Activated CD4-positive, alpha-beta memory T cell treated with anti-CD3 and anti-CD28 coated beads for 36 hours (primary cell): Measurements from ENCODE around the gene ADAMTSL1. TPM values are rescaled to one million over a fixed set of nuclear protein-coding genes. Genes with fewer than 3 reads are reported as not detected.

Experiments used
- CTCF ChIA-PET: fragments of 350-600 bp; sonication (Branson Sonifier 250); formaldehyde crosslinking; loops from one replicate; lab custom pipeline; 2021; ENCODE audit warnings: antibody characterized with exemption, inconsistent platforms; lab: Charles Lee
- POLR2A ChIA-PET: fragments of 350-600 bp; sonication (Branson Sonifier 250); formaldehyde crosslinking; loops from one replicate; lab custom pipeline; 2021; ENCODE audit warnings: antibody characterized with exemption; lab: Charles Lee
- DNase-seq: peaks from one replicate; pipeline ENCODE4 v3.0.0-alpha.2; 2020
- H3K27ac Mint-ChIP-seq: one replicate; pipeline ENCODE4 v1.8.0; 2021; ENCODE audit warnings: mixed read lengths
- H3K27me3 Mint-ChIP-seq: one replicate; pipeline ENCODE4 v1.8.0; 2021; ENCODE audit warnings: mixed read lengths
- H3K36me3 Mint-ChIP-seq: one replicate; pipeline ENCODE4 v1.8.0; 2021; ENCODE audit warnings: mixed read lengths
- H3K4me1 Mint-ChIP-seq: one replicate; pipeline ENCODE4 v1.8.0; 2021; ENCODE audit warnings: low read depth, mixed read lengths
- H3K4me3 Mint-ChIP-seq: one replicate; pipeline ENCODE4 v1.8.0; 2021; ENCODE audit warnings: mild to moderate bottlenecking, mixed read lengths
- H3K9me3 Mint-ChIP-seq: one replicate; pipeline ENCODE4 v1.8.0; 2021; ENCODE audit warnings: mixed read lengths
- intact Hi-C: fragments of 100-400 bp; cut with micrococcal nuclease; formaldehyde crosslinking; loops from one replicate; pipeline ENCODE4 v1.15.1; 2023
- total RNA-seq, 2 experiments: library from RNA; stranded (reverse); gene quantifications; one replicate each; pipeline ENCODE4 v1.2.3, GENCODE V29; 2021

Gene ADAMTSL1, protein sequence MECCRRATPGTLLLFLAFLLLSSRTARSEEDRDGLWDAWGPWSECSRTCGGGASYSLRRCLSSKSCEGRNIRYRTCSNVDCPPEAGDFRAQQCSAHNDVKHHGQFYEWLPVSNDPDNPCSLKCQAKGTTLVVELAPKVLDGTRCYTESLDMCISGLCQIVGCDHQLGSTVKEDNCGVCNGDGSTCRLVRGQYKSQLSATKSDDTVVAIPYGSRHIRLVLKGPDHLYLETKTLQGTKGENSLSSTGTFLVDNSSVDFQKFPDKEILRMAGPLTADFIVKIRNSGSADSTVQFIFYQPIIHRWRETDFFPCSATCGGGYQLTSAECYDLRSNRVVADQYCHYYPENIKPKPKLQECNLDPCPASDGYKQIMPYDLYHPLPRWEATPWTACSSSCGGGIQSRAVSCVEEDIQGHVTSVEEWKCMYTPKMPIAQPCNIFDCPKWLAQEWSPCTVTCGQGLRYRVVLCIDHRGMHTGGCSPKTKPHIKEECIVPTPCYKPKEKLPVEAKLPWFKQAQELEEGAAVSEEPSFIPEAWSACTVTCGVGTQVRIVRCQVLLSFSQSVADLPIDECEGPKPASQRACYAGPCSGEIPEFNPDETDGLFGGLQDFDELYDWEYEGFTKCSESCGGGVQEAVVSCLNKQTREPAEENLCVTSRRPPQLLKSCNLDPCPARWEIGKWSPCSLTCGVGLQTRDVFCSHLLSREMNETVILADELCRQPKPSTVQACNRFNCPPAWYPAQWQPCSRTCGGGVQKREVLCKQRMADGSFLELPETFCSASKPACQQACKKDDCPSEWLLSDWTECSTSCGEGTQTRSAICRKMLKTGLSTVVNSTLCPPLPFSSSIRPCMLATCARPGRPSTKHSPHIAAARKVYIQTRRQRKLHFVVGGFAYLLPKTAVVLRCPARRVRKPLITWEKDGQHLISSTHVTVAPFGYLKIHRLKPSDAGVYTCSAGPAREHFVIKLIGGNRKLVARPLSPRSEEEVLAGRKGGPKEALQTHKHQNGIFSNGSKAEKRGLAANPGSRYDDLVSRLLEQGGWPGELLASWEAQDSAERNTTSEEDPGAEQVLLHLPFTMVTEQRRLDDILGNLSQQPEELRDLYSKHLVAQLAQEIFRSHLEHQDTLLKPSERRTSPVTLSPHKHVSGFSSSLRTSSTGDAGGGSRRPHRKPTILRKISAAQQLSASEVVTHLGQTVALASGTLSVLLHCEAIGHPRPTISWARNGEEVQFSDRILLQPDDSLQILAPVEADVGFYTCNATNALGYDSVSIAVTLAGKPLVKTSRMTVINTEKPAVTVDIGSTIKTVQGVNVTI (N-terminal part only)
- total RNA-seq: not detected

DNA sequence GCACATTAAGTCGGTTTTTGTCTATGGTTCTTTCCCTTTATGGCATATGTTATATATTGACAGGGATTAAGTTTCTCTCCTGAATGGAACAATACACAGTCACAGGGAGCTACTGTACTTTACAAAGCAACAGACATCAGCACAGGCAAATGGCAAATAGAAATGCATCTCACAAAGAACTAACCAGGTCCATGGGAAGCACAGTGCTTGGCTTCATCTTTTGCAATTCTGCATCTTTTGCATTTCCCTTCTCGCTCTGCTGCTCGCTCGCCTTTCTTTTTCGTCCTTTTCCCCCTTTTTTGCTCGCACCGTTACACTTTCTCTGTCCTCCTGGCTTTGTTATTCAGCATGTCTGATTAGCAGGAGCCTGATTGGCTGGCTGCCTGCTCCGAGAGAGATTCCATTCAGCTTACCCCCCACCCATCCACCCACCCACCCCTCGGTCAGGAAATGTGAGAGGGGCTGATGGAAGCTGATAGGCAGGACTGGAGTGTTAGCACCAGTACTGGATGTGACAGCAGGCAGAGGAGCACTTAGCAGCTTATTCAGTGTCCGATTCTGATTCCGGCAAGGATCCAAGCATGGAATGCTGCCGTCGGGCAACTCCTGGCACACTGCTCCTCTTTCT lies at the start of gene ADAMTSL1:
Gene ADAMTSL1, plus strand, starts transcription at position 502 of the 628 bp plus-strand sequence. Its CDS starts 80 bp downstream, at position 582.
- Mint-ChIP-seq H3K27me3 (peaks cover 1% of the 10 kb centered on the region), H3K4me1 (peaks cover 5% of the 10 kb centered on the region), H3K27ac (no peak within 1 kb of the TSS), H3K9me3 (no peaks in the 10 kb centered on the region), H3K36me3 (no peaks in the 10 kb centered on the region), H3K4me3 (no peak within 1 kb of the TSS)
- POLR2A ChIA-PET: no interaction called here
- no peak for DNase-seq
- CTCF ChIA-PET: no interaction called here
- intact Hi-C loops: no loop called here

DNA sequence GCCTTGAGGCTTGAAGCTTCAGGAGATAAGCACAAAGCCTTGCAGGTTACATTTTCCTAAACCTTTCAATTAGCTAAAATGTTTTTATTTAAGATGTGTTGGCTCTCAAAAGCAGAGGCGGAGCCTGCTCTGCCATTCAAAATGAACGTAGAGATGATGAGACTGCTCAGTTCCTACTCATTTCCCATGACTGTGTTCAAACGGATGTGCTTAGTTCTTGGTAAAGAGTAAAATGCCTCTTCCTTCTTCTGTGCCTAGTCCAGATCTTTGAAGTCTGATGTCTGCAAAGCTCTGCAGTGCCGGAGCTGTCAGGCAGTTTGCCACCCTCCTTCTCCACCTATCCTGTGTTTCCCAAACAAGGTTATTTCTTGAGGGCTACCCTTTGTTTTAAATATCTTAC lies 46.3 kb upstream of the ADAMTSL1 start:
- intact Hi-C loops: no loop called here
- no peaks in the 10 kb centered on the region for H3K36me3 Mint-ChIP-seq
- H3K27ac Mint-ChIP-seq: no peak overlapping the region
- no peaks in the 10 kb centered on the region for H3K27me3 Mint-ChIP-seq
- no peaks in the 10 kb centered on the region for H3K9me3 Mint-ChIP-seq
- H3K4me3 Mint-ChIP-seq: no peak overlapping the region
- POLR2A ChIA-PET: no interaction called here
- CTCF ChIA-PET: no interaction called here
- no peaks in the 10 kb centered on the region for H3K4me1 Mint-ChIP-seq
- no peak for DNase-seq

DNA sequence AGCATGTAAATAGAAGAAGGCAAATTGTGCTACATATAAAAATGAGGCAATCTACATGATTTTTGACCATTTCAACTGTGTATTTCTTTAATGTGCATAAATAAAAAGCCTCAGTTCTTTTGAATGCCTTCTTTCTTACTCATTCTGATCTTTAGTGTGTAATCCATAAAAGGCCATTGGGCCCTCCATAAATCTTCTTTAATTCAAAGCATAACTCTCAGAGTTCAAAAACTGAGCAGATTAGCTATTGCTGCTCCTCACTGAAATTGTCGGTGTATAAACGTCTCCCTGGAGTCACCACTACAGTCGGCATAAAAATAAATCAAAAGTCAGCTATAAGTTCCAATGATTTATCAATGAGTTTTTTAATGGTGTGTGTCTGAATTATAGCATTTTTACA lies 45.3 kb upstream of the ADAMTSL1 start:
- Mint-ChIP-seq H3K4me1 (no peaks in the 10 kb centered on the region), H3K36me3 (no peaks in the 10 kb centered on the region), H3K27ac (no peak overlapping the region), H3K27me3 (no peaks in the 10 kb centered on the region), H3K9me3 (no peaks in the 10 kb centered on the region), H3K4me3 (no peak overlapping the region)
- DNase-seq: no peak
- ChIA-PET POLR2A (no interaction called here), CTCF (no interaction called here)
- intact Hi-C loops: no loop called here

DNA sequence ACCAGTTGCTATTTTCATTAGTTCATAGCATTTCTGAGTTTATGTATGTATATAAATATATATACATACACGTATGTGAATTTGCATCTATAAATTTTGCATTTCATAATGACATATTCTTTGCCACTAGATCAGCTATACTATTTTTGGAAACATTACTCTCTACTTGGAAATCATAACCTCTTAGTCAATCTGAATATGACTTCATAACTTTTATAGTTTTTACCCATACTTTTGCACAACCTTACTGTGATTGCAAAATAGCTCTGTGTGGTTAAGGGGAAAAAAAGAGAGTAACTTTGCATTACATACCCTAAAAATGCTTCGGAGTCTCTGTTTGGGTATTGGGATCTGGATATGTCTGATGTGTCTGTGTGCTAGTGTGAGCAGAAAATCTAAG lies 44.9 kb upstream of the ADAMTSL1 start:
- Mint-ChIP-seq H3K4me3 (no peak overlapping the region), H3K27ac (no peak overlapping the region), H3K4me1 (no peaks in the 10 kb centered on the region), H3K27me3 (no peaks in the 10 kb centered on the region), H3K9me3 (no peaks in the 10 kb centered on the region), H3K36me3 (no peaks in the 10 kb centered on the region)
- DNase-seq: no peak
- POLR2A ChIA-PET: no interaction called here
- intact Hi-C loops: no loop called here
- CTCF ChIA-PET: no interaction called here

DNA sequence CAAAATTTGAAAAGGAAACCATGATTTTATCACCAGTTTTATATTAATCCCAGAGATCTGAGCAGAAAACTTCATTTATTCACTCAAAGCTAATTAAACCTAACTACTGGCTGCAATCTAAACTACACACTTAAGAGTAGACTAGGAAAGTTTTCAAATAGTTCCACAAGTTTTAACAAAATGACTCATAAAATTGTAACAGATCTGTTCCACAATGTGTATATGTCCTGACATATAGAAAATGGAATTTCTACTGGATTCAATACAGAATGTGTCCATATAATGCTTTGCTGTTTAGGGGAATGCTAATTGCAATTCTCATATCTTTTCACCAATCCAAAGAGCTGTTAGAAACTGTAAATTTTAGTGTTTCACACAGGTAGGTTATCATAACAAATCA lies 40.3 kb upstream of the ADAMTSL1 start:
- Mint-ChIP-seq H3K36me3 (no peaks in the 10 kb centered on the region), H3K9me3 (no peaks in the 10 kb centered on the region), H3K27ac (no peak overlapping the region), H3K4me3 (no peak overlapping the region), H3K4me1 (no peaks in the 10 kb centered on the region), H3K27me3 (peaks cover 11% of the 10 kb centered on the region)
- CTCF ChIA-PET: interaction anchor here (2.5 kb wide), 1 partner anchor 9 kb away, joined by 10 read pairs; no protein-coding TSS in a partner anchor
- intact Hi-C loops: no loop called here
- POLR2A ChIA-PET: no interaction called here
- DNase-seq: no peak

DNA sequence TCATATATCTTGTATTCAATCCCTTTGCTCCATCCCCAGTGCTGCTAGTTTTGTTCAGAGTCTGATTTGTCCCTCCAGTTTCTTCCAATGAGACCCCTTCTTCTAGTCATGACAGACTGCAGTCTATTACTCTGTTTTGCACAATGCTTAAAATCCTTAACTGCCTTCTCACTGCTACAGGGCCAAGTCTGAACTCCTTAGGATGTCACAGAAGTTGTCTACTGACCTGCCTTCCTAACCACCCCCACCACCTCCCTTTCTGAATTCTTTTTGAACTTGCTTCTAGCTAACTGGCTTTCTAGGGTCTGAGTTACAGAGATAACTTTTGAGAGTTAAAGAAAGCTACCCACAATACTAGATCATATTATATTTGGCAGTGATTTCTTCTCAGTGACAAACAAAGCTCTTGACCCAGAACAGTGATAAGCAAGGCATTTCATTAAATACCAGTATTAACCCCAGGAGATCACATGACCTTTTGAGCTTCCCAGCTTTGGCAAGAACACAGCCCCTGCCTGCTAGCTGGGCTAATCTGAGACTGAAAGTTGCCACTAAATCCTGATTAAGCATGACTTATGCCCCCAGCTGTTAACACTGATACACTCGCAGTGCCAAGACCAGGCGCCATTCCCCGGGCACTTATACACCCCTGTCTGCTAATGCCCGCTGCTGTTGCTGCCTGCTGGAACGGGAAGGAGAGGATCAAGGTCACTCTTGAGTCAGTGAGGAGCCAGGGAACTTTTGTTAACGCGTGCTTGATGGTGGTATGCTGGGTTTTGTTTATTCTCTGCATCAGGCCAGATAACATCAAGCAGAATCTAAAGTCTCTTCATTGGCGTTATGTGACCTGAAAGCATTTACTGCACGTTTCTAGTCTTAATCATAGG lies 36.4 kb upstream of the ADAMTSL1 start:
- H3K9me3 Mint-ChIP-seq: no peaks in the 10 kb centered on the region
- DNase-seq: no peak
- intact Hi-C loops: no loop called here
- no peak overlapping the region for H3K4me3 Mint-ChIP-seq
- no peak overlapping the region for H3K27ac Mint-ChIP-seq
- CTCF ChIA-PET: no interaction called here
- peaks cover 17% of the 10 kb centered on the region for H3K27me3 Mint-ChIP-seq
- POLR2A ChIA-PET: no interaction called here
- H3K4me1 Mint-ChIP-seq: peaks cover 3% of the 10 kb centered on the region
- H3K36me3 Mint-ChIP-seq: no peaks in the 10 kb centered on the region

DNA sequence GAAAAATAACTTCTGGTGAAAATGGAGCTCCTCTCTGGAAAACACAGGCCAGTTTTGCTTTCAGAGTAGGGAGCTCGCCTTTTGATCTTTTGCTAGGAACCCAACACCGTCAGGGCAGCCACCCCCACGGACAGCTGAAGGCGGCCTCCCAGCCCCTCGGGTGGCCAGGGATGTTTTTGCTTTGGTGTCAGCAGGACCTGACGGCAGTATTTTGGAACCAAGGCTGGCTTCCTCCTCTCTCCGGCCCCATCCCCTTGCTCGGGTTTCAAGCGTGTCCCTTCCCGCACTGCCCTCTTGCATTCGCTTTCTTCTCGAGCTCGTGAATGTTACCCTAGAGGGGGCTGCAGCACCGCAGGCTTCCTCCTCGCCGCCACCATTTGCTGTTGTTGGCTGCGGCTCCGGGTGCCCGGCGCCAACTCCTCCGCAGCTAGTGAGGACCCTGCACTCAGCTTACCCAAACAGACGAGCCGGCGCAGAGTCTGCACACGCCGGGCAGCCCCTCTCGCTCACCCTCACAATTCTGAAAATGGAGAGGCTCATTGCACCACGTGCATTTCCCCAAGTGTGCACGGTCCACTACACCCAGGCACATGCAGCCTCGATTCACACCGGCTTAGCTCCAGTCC lies 35.5 kb upstream of the ADAMTSL1 start:
- peaks cover 3% of the 10 kb centered on the region for H3K4me1 Mint-ChIP-seq
- ChIA-PET POLR2A (no interaction called here), CTCF (no interaction called here)
- H3K27me3 Mint-ChIP-seq: peaks cover 17% of the 10 kb centered on the region
- H3K27ac Mint-ChIP-seq: no peak overlapping the region
- no peaks in the 10 kb centered on the region for H3K36me3 Mint-ChIP-seq
- intact Hi-C loops: no loop called here
- no peak overlapping the region for H3K4me3 Mint-ChIP-seq
- no peak for DNase-seq
- H3K9me3 Mint-ChIP-seq: no peaks in the 10 kb centered on the region

DNA sequence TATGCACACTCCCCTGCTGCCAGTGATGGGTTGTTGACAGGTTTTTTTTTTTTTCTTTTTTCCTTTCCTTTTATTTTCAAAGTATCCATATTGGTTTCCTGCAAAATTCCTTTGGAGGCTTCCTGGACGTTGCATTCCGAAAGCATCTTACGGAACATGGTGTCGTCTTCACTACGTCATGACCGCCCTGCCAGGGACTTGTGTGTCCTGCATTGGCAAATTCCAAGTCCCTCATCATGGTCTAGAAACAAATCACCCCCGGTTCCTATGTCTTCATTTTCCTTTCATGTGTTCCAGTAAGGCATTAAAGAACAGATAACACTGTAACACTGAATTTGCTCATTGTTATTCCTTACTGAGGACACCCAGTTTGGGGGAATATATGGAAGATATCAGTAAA lies 35.0 kb upstream of the ADAMTSL1 start:
- Mint-ChIP-seq H3K9me3 (no peaks in the 10 kb centered on the region), H3K36me3 (no peaks in the 10 kb centered on the region)
- CTCF ChIA-PET: no interaction called here

DNA sequence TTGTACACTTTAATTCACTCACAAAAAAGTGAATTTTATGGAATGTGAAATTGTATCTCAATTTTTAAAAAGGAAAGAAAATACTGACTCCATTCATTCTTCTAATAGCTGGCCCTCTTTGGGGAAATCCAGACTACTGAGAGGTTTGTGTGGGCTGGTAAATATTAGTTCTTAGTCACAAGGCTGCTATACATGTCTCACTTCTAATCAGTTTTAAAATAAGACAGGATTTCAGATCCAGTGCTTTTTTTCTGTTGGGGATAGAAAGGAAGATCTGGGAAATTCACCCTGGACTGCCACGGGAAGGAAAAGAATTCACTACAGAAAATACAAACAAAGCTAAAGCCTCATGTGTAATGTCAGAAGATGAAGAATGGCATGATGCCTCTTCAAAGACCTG lies 32.7 kb upstream of the ADAMTSL1 start:
- Mint-ChIP-seq H3K36me3 (no peaks in the 10 kb centered on the region), H3K9me3 (no peaks in the 10 kb centered on the region), H3K4me1 (peaks cover 3% of the 10 kb centered on the region), H3K4me3 (no peak overlapping the region), H3K27me3 (peaks cover 15% of the 10 kb centered on the region), H3K27ac (no peak overlapping the region)
- DNase-seq: no peak
- intact Hi-C loops: no loop called here
- ChIA-PET CTCF (interaction anchor here (1.2 to 3.5 kb wide), 6 partner anchors 8 to 187 kb away, joined by 3 to 35 read pairs (median 12); no protein-coding TSS in a partner anchor), POLR2A (no interaction called here)

More for the DNA sequence above, 35.0 kb upstream of the ADAMTSL1 start:
- no peak for DNase-seq
- Mint-ChIP-seq H3K27ac (no peak overlapping the region), H3K4me1 (peaks cover 3% of the 10 kb centered on the region), H3K27me3 (peaks cover 17% of the 10 kb centered on the region), H3K4me3 (no peak overlapping the region)
- intact Hi-C loops: no loop called here
- POLR2A ChIA-PET: no interaction called here

DNA sequence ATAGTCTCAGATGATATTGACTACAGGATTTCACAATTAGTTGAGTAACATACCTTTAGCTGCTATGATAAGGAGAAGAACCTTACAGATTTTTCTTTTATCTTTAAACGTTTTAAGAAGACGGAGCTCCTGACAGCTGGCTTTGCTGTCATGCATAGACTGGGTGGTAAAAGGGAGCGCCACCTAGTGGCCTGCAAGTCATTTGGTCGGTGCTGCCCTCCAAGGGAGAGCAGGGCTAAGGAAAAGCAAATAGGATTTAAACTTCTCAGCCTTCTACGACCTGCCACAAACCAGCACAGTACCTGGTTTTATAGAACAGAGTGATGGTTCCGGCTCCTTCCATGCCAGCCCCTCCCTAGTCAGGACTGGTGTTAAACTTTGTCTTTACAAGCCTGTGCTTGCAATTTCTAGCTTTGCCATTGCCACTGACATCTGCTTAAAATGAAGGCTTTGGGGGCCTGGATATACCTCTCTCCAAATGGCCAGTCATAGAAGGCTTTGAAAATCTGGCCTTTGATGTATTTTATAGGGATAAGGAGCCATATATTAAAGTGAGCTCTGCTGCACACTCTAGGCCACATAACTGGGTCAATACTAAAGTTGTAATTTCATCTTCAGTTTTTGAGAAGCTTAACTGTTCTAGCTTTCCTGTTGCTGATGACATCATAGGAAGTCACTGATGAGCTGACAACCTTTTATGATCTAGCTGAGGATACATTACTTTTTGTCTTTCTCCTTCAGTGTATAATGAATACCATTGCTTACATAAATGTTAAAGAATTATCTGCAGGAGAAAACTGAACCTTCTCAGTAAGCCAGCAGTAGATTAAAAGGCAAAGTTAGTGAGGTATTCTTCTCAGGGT lies 31.1 kb upstream of the ADAMTSL1 start:
- no peak overlapping the region for H3K4me3 Mint-ChIP-seq
- no peaks in the 10 kb centered on the region for H3K9me3 Mint-ChIP-seq
- CTCF ChIA-PET: interaction anchor here (0.6 to 3.5 kb wide), 18 partner anchors 9 to 1014 kb away, joined by 3 to 35 read pairs (median 4); no protein-coding TSS in a partner anchor
- H3K36me3 Mint-ChIP-seq: no peaks in the 10 kb centered on the region
- peaks cover 3% of the 10 kb centered on the region for H3K4me1 Mint-ChIP-seq
- POLR2A ChIA-PET: no interaction called here
- DNase-seq: peak; percentile 65
- no peak overlapping the region for H3K27ac Mint-ChIP-seq
- intact Hi-C loops: loop anchor here (1.0 to 2.0 kb wide), 3 partner anchors 188 to 632 kb away; no protein-coding TSS in a partner anchor
- H3K27me3 Mint-ChIP-seq: peaks cover 11% of the 10 kb centered on the region
